ENCODE data around the gene MAP2K3. TPM values are rescaled to one million over a fixed set of nuclear protein-coding genes. Genes with fewer than 3 reads are reported as not detected.
"Not testable (repeated sequence)": the region's sequence is repeated elsewhere in the genome, so short reads cannot be mapped to it uniquely, and the experiment has no call there.

The MAP2K3 gene
- total and polyA plus RNA-seq, 2 experiments from 2014 or later = 18.4 to 42.5 TPM

DNA sequence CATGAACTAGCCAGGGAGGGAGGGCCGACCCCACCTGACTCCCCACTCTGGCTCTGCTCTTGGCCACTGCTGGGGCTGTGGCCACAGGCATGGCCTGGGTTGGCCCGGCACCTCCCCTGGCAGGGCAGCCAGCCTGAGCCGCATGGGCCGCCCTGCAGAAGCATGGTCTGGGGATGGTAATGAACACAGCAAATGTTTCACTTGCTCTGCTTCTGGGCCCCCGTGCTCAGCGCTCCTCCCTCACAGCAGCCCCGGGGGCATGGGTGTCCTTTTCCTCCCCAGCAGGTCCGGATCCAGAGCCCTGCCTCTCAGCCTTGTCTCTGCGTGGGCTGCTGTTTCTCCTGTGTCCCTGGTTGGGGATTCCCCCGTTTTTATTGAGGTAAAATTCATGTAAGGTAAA lies 60.7 kb downstream of the MAP2K3 start:
- no peak overlapping the region for H3K4me3 ChIP-seq
- H3K36me3 ChIP-seq = no peaks in the 10 kb centered on the region
- no peaks in the 10 kb centered on the region for H3K4me1 ChIP-seq (ENCODE audit: low read depth)
- TF ChIP-seq, protein P1, sequence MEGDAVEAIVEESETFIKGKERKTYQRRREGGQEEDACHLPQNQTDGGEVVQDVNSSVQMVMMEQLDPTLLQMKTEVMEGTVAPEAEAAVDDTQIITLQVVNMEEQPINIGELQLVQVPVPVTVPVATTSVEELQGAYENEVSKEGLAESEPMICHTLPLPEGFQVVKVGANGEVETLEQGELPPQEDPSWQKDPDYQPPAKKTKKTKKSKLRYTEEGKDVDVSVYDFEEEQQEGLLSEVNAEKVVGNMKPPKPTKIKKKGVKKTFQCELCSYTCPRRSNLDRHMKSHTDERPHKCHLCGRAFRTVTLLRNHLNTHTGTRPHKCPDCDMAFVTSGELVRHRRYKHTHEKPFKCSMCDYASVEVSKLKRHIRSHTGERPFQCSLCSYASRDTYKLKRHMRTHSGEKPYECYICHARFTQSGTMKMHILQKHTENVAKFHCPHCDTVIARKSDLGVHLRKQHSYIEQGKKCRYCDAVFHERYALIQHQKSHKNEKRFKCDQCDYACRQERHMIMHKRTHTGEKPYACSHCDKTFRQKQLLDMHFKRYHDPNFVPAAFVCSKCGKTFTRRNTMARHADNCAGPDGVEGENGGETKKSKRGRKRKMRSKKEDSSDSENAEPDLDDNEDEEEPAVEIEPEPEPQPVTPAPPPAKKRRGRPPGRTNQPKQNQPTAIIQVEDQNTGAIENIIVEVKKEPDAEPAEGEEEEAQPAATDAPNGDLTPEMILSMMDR (IDR thresholded peaks at IDR 0.05; ENCODE audit: low read depth, low read length) = no peak
- DNase-seq (ENCODE audit: low read depth in 1 of 2, low spot score in 1 of 2) = no peak
- no peak overlapping the region for H3K27ac ChIP-seq
- H3K27me3 ChIP-seq = no peaks in the 10 kb centered on the region
- no peaks in the 10 kb centered on the region for H3K9me3 ChIP-seq (ENCODE audit: low read depth)

DNA sequence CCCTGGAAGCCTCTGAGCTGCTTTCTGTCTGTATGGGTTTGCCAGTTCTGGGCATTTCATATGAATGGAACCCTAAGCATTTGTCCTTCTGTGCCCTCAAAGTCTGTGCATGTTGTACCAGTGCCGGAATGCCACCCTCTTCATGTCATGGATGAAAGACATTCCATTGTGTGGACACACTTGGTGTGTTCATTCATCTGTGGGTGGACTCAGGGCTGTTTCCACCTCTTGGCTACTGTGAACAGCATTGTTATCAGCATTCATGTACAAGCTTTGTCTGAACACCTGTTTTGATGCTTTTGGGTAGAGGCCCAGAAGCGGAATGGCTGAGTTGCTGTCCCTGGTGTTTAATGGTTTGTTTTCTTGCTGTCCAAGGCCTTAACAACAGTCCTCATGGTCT lies 61.6 kb downstream of the MAP2K3 start:
- not testable (repeated sequence) for H3K27me3 ChIP-seq; H3K27ac ChIP-seq; H3K36me3 ChIP-seq; DNase-seq (ENCODE audit: low read depth in 1 of 2, low spot score in 1 of 2); H3K9me3 ChIP-seq (ENCODE audit: low read depth); H3K4me1 ChIP-seq (ENCODE audit: low read depth); H3K4me3 ChIP-seq

DNA sequence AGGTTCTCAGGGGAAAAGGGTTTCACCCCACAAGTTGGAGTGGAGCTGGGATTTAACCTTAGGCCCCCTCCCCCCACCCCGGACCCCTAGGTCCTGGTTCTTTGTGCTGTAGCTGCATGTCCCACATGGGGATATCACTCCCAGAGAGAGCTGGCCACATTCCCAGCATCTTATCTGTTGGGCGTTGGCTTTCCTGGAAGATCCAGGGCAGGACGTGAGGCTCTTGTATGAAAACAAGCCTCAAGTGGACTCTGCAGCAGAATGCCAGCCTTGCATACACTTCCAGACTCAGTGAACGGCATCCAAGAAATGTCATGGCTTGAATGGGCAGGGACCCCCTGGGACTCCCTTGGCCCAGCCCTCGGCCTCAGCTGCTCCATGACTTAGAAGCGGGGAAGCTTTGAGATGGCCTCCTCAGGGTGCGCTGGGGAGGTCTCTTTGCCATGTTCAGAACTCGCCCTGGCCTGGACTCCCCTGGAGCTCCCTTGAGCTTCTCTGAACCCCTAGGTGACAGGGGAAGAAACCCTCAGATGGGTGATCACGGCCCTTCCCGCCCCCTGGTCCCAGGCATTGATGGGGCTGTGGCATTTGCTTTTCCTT lies 62.2 kb downstream of the MAP2K3 start:
- not testable (repeated sequence) for H3K4me3 ChIP-seq; H3K36me3 ChIP-seq; H3K27me3 ChIP-seq; H3K4me1 ChIP-seq (ENCODE audit: low read depth); H3K27ac ChIP-seq; H3K9me3 ChIP-seq (ENCODE audit: low read depth)
- peak; percentile 9 to 47 for DNase-seq (ENCODE audit: low read depth in 1 of 2, low spot score in 1 of 2)

DNA sequence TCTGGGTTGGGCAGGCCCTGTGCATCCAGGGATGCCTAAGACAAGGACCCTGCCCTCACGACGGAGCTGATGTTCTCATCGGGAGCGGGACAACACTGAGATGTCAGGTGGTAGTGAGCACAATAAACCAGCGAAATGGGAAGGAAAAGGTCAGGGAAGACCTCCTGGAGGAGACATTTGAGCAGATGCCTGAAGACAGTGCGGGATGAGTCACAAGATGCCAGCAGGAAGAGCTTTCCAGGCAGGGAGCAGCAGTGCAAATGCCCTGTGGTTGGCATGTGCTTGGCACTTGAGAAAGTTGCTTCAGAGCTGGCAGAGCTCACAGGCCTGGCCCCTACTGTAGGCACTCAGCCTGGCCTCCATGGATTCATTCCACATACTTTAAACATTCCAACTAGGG lies 63.1 kb downstream of the MAP2K3 start:
- not testable (repeated sequence) for DNase-seq (ENCODE audit: low read depth in 1 of 2, low spot score in 1 of 2); H3K4me1 ChIP-seq (ENCODE audit: low read depth); H3K27ac ChIP-seq; H3K4me3 ChIP-seq; H3K9me3 ChIP-seq (ENCODE audit: low read depth); H3K27me3 ChIP-seq; H3K36me3 ChIP-seq

DNA sequence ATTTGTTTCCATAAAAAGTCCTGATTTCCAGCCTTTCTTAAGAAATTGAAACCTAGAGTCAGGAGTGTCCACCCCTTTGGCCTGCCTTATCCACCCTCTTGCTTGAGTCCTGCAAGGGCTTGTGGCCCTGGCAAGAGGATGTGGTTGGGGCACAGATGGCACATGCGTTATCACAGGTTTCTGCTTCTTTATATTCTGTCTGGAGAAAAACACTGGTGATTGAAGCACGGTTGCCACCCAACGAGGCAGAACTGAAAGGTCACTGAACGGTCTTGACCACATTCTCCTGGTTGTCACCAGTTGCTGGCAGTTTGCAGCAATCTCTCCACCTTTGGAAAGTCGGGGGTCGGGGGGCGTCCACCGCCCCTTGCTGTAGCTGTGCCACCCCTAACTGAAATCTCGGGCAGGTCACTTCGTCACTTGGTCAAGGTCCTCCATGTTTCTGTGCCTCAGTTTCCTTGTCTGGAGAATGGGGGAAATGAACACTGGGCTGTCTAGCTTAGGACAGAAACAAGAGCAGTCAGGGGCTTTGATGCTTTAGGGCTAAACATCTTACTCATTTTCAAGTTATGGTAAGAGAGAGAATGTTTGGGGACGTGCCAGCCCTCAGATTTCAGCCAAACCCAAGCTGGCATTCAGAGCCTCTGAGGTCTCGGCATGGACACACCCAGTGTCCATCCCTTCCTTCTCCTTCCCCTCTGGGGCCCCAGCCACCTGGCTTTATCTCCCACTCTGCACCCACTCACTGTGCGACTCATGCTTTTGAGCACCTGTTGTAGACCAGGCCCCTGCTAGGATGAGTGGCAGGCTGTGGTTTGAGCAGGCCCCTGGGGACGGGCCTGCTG lies 63.8 kb downstream of the MAP2K3 start:
- H3K4me1 ChIP-seq (ENCODE audit: low read depth); H3K27ac ChIP-seq; H3K27me3 ChIP-seq: not testable (repeated sequence)

DNA sequence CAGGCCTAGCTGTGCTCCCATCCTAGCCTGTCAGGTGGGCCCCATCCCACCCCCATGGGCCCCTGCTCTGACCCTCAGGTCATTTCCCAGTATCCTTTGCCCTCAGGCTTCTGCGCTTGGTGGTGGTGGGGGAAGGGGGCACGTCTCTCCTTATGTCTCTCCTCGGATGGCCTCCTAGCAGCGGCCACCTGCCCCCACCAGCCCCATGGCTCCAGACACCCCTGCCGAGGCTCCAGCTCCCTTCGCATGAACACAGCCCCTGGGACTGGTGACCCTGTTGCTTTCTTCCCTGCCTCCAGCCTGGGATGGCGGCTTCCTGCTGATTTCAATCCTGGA lies 64.4 kb downstream of the MAP2K3 start:
- DNase-seq (ENCODE audit: low read depth in 1 of 2, low spot score in 1 of 2); H3K27ac ChIP-seq; H3K4me1 ChIP-seq (ENCODE audit: low read depth); H3K36me3 ChIP-seq; H3K27me3 ChIP-seq; H3K4me3 ChIP-seq; H3K9me3 ChIP-seq (ENCODE audit: low read depth): not testable (repeated sequence)

More for the DNA sequence above, 63.8 kb downstream of the MAP2K3 start:
- H3K4me3 ChIP-seq; H3K36me3 ChIP-seq; H3K9me3 ChIP-seq (ENCODE audit: low read depth): not testable (repeated sequence)
- peak in 1 of 2 donors; percentile 20 for DNase-seq (ENCODE audit: low read depth in 1 of 2, low spot score in 1 of 2)

DNA sequence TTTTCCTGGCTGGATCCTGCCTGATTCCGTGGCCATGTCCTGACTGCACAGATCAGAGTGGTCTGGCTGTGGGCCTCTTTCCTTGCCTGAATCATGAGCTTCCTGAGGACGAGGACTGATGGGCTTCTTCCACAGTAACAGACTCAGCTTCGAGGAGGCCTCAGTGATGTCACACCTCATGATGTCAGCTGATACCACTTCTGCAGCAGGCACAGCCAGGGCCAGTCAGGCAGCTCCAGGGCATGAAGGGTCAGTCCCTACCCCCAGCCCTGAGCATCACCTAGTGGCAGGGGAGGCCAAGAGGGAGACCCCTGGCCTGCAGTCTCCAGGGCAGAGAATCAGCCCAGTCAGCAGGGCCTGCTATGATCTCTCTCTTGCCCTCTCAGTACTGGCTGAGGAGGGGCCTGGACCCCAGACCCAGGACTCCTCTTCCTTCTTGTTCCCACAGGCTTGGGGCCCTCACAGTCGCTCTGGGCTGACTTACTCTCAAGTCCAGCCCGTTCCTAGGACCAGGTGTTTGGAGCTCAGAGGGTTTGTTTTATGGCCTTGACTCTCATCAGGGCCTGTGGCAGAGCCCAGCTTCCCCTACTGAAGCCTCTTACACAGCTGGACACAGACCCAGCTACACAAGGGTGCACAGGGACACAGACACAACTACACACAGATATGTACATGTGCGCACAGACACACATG lies 65.0 kb downstream of the MAP2K3 start:
- not testable (repeated sequence) for H3K9me3 ChIP-seq (ENCODE audit: low read depth); H3K36me3 ChIP-seq; H3K4me1 ChIP-seq (ENCODE audit: low read depth); H3K27me3 ChIP-seq; H3K27ac ChIP-seq; H3K4me3 ChIP-seq
- DNase-seq (ENCODE audit: low read depth in 1 of 2, low spot score in 1 of 2) = peak in 1 of 2 donors; percentile 23

DNA sequence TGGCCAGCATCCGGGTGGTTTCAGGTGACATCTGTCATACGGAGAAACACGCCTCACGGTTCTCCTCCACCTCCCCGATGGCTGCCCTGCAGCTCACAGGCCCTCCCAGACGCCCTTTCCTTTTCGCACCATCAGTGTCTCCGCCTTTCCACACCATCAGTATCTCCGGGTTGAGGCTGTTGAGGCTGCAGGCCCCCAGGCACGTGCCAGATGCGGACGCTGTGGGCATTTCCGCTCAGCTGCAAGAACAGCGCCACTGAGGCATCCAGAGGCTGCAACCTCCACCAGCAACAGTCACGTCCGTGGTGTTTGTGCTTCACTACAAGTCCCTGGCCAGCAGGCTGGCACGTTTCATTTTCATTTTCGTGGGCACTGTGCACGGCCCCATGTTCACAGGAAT lies 66.0 kb downstream of the MAP2K3 start:
- not testable (repeated sequence) for H3K4me3 ChIP-seq; H3K36me3 ChIP-seq; H3K27ac ChIP-seq; H3K9me3 ChIP-seq (ENCODE audit: low read depth); DNase-seq (ENCODE audit: low read depth in 1 of 2, low spot score in 1 of 2); H3K27me3 ChIP-seq
- H3K4me1 ChIP-seq (ENCODE audit: low read depth) = peaks cover 12% of the 10 kb centered on the region

DNA sequence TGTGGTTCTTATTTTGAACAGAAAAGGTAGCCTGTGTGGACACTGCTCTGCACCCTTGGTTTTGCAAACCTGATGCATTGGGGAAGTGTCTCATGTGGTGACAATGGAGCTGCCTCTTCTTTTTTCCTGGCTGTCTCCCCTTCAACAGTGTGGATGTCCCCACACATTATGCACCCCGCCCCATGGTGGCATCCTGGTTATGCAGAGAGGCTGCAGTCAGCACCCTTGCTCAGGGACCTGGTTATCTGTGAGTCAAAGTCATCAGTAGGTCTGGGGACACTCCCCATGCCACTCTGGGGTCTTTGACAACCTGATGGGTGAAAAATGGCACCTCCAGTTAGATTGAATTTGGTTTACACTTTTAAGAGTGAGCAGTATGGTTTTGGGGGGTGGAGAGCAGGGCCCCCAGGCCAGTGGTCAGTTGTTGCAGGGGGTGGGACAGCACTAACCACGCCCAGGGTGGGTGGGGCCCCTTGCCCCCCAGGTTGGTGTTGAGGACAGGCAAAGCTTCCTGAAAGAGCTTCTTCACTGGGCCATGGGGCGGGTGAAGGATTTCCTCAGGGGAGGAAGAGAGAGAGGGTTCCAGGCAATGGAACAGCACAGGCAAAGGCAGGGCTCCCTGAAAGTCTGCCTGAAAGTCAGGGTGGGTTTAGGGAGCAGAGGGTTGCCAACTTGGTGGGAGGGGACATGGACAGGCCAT lies 67.0 kb downstream of the MAP2K3 start:
- Histone ChIP-seq H3K4me3 (no peak overlapping the region), H3K9me3 (ENCODE audit: low read depth) (no peaks in the 10 kb centered on the region)

More for the DNA sequence above, 67.0 kb downstream of the MAP2K3 start:
- TF ChIP-seq, protein P1 (IDR thresholded peaks at IDR 0.05; ENCODE audit: low read depth, low read length) = no peak
- no peaks in the 10 kb centered on the region for H3K36me3 ChIP-seq
- no peak overlapping the region for H3K27ac ChIP-seq
- peaks cover 12% of the 10 kb centered on the region for H3K4me1 ChIP-seq (ENCODE audit: low read depth)
- DNase-seq (ENCODE audit: low read depth in 1 of 2, low spot score in 1 of 2) = no peak
- H3K27me3 ChIP-seq = no peaks in the 10 kb centered on the region

All from cardiac muscle cell (in vitro differentiated cells and primary cell).